NOMO-1 treated with DMSO at 0.1 percent for 48 hours (cell line): ENCODE data around the gene ITPR2.
"Not testable (repeated sequence)": the region's sequence is repeated elsewhere in the genome, so short reads cannot be mapped to it uniquely, and the experiment has no call there.

Experiments
- DNase-seq: peaks from one replicate; lab custom pipeline; 2025; ENCODE audit not compliant: unreplicated experiment; lab: John Stamatoyannopoulos, UW

ITPR2 gene

DNA sequence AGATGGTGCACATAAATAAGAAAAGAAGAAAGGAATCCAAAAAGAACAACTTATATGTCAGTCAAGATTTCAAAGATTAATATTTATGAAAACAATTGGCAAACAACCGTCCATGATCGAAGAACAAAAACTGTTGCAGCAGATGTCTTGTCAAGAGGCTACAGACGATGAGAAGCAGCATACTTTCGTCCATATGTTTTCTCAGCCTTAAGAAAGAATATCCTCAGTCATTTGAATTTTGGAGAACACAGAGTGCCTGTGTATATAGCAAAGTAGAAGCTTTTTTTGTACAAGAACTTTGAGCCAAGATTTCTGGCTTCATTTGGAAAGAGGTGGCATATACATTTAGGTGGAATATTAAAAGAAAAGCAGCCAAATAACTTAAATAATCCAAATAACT is 297.2 kb downstream of the ITPR2 start:
- DNase-seq = no peak

DNA sequence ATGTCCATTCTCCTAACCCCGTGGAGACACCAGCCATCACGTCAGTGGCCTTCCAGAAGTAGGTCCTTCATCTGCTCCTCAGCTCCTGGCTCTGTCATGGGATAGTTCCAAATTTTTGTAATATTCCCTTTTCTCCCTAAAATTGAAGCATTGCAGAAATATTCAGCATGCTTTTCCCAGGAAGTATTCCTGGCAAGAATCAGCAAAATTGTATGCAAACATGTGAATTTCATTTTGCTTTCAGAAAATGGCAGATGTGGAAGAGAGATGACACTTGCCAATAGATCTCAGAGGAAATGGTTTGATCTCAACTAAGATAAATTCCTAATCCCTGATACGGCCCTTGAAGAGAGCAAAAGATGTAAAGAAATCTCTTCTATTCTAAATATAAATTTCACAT is 298.9 kb downstream of the ITPR2 start:
- DNase-seq = no peak

DNA sequence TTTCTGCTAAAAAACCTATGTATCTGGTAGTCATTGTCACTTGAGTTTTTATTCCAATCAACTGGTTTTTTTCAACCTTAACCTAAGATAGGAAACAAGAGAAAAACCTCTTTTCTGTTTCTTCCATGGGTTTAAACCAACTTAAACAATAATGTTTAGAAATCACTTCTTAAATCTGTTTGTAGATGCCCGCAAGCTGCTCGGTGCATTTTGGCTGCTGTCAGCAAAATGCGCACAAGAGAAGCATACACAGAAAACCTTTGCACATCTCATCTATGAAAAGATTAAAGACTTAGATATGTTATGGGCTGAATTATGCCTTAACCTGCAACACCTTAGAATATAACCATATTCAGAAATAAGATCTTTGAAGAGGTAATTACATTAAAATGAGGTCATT is 299.8 kb downstream of the ITPR2 start:
- DNase-seq = no peak

DNA sequence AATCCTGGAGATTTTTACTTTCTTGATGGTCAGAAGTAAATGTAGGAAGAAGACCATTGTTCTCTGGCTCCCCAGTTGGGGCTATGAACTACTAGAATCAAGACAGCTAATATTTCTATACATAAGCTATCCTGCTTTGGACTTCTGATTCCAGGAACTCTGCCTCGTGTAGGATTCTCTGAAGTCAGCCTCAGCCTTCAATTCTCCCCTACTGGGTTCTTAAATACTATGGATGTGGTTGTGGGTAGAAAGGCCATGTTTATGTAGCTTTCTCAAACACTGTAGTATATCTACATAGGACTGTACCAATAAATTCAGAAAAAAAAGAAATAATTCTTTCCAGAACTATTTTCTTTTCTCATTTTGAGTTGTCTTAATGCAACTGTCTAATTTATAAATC is 302.5 kb downstream of the ITPR2 start:
- no peak for DNase-seq

DNA sequence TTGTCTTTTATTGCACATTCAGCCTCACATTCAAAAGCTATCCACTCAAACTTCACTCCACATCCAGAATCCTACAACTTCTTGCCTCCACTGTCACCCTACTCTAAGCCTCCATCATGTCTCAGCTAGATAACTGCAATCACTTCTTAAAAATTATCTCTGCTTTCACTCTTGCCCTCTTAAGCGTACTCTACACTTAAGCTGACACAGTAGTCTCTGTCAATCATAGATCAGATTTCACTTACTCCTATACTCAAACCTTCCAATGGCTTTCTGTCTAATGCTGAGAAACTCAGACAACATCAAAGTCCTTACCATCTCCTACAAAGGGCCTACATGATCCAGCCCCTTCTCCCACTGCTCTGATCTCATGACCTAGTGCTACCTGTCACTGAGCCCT is 304.1 kb downstream of the ITPR2 start:
- DNase-seq = no peak

DNA sequence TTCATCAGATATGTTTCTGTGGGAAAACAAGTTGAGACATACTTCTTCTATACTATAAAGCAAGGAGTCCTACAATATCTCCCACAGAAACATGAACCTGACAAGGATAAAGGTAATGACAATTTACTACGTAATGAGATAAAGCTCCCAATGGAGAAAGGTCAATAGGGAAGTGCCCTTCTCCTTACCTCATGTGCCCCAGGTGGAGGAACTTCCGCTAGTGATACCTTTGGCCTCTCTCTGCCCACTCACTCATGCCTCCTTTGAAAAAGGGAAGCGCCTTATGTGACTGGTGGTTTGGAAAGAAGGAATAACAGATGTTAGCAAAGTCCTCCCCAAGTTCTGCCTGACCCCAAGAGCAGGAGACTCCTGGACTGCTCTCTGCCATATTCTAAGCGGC is 305.3 kb downstream of the ITPR2 start:
- no peak for DNase-seq

DNA sequence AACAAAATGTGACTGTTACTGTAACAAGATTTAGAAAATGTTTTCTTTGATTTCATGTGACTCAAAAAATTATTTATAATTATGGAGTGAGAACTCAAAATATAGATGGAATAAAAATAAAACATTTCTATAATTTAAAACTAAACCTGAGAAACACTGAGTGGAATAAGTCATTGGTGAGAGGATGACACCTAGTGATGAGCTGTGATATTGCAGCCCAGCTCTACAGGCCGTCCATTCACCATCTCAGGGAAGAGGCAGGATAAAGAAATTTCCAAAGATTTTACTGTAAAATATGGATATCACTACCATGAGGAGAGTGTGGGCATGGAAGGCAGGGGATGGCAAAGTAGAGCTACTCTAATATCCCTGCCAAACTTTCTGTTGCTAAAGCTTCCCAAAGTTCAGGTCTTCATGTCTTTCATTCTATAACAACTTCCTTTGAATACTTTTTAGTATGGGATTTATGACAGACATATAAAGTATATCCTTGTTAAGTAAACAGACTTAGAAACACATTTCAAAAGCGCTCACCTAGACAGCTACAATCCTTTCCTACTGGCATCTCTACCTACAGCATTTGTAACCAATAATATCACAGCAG is 308.0 kb downstream of the ITPR2 start:
- DNase-seq = no peak

DNA sequence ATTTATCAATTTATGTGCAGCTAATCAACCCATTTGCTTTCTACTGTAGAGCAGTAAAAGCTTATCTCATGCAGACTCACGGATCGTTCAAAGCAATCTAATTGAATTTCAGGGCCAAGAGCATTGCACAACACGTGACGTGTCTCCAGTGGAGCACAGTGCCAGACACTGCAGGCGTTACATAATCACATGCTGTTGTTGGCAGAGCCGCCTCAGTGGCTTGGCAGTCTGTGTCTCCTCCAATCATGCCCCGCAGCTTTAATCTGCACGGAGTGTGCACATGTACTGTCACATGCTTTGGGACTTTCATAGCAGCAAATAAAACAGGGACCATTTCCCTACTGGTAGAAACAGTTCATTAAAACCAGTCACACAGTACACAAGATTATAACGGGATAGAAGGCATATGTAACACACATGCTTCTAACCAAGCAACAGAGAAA is 309.3 kb downstream of the ITPR2 start:
- DNase-seq = peak; percentile 92

DNA sequence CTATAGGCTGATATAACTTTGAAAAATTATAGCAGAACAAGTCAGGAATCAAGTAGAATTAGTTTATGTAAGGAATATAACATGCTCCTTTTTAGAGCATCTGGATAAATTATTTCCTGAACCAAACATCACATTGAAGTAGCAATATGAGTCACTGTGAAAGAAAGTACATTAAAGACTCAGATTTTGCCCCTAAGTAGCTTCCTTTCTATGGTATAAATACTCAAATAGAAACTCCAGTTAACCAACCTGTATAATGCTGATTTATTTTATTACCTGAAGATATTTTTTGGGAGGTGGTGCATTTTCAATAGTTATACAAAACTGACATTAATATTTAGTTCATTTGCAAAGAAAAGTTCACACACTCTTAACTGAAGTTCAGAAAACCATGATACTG is 312.1 kb downstream of the ITPR2 start:
- DNase-seq = no peak

DNA sequence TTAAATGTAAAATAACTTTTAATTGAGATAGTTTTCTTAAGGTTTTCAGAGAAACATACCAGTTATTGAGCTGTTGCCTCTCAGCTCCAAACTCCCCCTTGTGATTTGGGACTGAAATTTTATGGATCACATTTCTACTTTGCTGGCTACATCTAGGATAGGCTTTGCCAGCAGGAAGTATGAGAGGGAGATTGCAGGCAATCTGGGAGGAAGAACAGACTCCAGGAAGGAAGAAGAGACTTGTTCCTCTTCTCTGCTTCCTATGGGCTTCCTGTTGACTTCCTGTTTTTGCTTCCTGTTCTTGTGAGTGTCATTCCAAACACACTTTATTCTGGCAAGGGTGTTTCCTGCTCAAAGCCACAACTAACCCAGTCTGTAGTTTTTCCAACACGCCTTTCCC is 312.9 kb downstream of the ITPR2 start:
- no peak for DNase-seq

DNA sequence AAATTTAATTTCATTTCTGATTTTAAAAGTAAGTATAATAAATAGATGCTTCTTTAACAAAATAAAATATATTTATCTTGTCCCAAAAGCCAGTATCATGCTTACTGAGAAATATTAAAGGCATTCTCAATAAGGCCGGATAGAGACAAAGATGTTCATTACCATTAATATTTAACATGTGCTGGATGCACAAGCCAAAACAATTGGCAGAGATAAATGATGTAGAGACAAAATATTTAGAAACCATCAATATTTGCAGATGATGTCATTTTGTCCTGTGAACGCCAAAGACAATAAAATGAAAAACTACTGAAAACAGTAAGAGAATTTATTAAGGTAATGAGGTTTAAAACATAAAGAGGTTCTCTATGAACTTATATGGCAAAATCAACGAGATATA is 313.5 kb downstream of the ITPR2 start:
- no peak for DNase-seq

DNA sequence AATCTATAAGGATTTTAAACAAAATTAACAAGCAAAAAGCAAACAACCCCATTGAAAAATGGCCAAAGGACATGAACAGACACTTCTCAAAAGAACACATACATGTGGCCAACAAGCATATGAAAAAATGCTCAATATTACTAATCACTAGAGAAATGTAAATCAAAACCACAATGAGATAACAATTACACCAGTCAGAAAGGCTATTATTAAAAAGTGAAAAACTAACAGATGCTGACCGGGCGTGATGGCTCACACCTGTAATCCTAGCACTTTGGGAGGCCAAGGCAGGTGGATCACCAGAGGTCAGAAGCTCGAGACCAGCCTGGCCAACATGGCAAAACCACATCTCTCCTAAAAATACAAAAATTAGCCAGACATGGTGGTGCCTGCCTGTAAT is 315.7 kb downstream of the ITPR2 start:
- not testable (repeated sequence) for DNase-seq

DNA sequence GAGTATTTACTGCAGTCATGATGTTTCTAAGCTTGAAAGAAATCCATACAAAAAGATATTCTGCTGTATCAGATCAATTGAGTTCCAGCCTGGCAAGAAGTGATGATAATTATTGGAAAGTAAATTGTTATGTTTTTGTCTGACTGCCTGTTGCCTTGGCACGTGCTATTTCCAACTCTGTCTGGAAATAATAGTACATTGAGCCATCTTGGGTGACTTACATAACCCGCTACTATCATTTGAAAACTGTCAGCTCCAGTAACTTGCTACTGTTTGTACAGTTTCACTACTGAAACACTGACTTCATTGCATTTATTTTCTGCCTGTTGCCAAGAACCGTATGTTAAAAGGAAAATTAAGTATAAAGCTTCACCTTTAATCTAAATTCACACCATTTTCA is 318.6 kb downstream of the ITPR2 start:
- no peak for DNase-seq

DNA sequence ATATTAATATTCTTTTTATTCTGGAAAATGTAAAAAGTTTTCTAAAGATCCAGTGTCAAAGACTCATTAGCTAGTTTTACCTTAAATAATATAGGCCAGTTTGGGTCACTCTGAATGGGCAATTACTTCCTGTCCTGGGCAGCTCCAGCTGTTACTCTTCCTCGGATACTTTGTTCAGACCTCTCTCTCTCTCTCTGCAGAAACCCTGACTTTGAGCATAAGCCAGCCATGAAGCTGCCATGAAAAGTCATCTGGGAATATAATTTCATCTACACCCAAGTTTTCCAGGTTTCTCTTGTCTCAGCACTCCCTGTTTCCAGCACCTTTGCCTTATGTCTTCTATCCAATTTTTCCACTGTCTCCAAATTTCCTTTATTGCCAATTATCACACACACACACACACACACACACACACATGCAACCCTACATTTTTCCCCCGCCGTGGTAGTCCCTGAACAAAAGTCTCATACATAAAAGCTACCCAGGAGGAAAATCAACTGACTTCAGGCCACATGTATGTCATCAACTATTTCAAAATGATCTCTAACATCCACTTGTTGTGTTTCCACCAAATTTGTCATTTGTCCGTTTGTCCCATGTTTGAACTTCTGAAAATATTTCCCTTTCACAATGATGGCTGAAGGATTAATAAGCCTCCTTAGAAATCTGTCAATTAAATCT is 319.5 kb downstream of the ITPR2 start:
- no peak for DNase-seq

DNA sequence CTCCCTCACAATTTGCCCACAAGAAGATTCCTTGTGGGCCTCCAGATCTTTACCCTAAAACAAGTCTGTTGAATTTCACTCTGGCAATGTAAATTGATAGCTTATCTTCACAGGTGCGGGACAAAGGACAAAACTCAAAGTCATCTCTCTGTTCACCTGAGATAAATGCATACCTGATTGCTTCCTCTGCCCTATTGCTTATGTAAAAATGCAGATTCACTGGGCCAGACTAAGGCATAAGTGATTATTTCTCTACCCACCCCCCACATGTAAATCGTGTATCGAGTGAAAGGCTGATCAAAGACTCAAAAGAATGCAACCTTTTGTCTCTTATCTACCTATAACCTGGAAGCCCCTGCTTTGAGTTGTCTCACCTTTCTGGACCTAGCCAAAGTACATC is 320.8 kb downstream of the ITPR2 start:
- DNase-seq = no peak

DNA sequence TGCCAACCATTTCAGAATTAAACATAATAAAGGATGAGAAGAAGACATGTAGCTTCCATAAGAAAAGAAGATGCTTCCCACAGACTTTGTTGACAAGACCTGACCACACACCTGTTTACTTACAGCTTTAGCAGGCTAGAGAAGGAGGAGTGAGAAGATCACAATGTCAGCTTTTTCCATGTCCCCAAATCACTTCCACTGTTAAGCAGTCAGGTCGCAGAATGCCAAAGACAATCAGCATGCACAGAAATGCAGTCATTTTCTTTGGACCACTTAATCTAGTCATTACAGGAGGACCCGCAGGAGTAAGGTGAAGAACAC is 322.7 kb downstream of the ITPR2 start:
- no peak for DNase-seq

DNA sequence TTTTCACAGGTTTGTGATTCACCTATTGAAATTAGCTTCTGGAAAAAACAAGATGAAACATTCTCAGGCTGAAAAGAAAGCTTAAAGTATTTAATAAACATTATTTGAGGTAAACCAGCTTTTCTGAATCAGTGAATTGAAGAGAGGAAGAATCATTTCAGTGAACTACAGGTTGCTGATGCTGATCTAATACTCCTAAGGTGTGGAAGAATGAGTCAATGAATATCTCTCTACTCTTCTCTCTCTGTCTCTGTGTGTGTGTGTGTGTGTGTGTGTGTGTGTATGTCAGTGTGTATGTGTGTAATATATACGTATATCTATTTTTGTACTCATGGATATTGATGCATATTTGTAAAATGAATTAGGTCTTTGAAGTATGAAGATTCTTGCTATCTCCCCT is 325.4 kb downstream of the ITPR2 start:
- no peak for DNase-seq

DNA sequence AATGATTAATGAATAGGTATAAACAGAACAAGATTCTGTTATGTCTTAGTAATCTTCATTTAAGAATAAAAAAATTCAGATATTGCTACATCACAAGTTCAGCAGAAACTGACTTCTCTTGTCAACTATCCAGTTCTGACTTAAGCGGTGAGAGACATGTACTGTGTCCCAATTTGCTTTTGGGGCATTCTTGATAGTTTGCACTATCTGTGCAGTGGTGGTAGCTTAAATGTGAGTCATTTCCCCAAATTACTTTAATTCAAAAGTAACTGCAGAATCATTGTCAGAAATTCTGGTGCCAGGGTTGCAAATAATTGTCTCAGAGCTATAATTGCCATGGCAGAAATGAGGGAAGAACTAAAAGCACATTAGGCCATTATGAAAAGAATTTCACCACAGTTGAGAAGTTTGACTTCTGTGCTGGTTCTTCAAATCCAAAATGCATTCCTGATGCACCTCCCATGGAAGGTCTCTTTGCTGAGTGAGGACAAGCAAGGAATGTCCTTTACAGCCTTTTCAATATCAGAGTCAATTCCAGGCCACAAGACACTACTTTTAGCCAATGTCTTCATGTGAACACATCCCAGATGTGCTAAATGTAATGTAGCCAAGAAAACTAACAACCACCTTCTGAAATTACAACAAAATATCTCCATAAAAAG is 332.9 kb downstream of the ITPR2 start:
- DNase-seq = peak; percentile 16

DNA sequence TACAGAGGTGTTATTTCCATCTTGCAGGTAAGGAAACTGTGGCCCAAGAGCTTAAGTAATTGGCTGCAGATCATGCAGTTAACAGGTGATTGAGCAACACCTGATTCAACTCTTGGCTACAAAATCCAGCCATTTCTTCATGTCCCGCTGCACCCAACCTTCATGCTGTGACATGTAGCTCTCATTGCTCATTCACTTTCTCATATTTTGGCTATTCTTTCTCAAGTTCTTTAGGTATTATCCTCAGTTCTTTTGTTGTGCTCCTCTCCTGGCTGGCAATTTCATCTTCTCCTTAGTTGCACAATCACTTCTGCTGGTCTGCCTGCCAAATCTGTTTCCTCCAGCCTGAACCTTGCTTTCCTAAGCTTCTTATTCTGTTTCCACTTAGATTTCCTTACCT is 336.8 kb downstream of the ITPR2 start:
- peak; percentile 15 for DNase-seq

DNA sequence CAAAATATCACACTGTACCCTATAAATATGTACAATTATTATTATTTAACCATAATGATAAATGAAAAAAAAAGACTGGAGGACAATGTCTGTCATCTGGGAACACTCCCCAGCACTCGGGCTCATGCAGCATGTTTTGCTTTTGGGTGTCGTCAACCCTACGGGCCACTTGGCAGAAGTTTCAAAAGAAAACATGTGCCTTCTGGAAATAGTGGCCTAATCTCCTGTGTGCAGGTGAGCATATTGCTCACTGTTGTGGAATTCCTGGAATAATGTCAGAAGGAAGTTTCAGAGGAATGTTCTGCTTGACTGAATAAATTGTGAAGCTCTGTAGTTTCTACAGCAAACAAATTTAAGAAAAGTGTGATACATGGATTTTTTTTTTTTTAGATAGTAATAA is 339.3 kb downstream of the ITPR2 start:
- DNase-seq = no peak

DNA sequence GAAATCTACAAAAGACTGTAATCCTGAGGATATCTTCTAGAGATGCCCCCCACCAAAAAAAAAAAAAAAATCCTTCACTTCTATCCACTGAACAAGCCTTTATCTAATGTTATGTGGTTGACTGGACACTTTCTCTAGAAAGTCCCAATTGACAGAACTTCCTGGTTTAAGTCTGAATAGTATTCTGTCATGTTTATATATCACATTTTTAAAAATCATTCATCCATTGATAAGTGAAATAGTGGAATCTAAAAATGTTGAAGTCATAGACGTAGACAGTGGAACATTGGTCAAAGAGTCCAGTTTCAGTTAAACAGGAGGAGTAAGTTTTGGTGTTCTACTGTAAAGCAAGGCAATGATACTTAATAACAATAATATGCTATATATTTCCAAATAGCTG is 340.6 kb downstream of the ITPR2 start:
- DNase-seq = no peak

DNA sequence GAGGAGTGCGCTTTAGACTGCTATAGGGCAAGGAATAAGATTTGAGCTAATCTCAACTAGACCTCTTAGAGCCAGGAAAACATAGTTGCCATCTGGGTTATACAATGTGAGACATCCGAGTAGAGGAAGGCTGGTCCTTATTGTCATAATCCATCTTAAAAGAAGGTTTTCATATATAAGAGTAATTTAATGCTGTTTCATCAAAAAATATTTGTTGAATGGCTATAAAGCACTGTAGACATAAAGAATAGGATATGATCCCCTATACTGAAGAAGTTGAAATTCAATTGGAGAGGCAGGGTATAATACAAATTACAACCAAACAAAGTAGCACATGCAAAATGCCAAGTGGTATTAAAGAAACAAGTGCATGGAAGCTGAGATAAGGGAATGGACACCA is 343.1 kb downstream of the ITPR2 start:
- no peak for DNase-seq

DNA sequence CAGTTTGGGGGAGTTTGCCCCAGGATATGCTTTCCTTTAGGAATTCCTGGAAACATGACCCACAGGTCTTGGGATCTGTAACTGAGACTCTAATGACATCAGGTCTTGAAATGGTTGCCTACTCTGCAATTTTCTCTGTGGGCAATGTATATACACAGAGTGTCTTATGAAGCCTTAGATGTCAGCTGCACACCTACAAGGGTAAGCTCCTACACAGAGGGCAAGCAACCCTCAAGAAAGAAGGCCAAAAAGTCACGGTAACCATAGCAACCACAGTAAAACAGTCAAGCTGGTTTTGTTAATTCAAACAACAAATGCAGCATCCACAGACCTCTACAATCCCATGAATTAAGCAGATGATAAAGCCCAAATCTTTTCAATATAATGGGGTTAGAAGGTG is 344.6 kb downstream of the ITPR2 start:
- no peak for DNase-seq
